ENCODE data around the gene AGBL2.

AGBL2 gene

GRCh38 chr11:47672283-47672730 is 42.9 kb downstream of the AGBL2 start:
- Histone ChIP-seq H3K27ac (ENCODE audit: low read depth, low read length) (no peak overlapping the region), H3F3A (ENCODE audit: control insufficient read depth, insufficient read depth) (no peaks in the 10 kb centered on the region), H3K36me3 (ENCODE audit: control insufficient read depth, low read length) (no peaks in the 10 kb centered on the region), H4K20me1 (ENCODE audit: control insufficient read depth, insufficient read depth, low read depth, low read length) (no peaks in the 10 kb centered on the region), H3K27me3 (ENCODE audit: control insufficient read depth, low read length) (no peaks in the 10 kb centered on the region), H3K4me1 (ENCODE audit: control insufficient read depth, low read length) (no peaks in the 10 kb centered on the region), H3K9me2 (replicated peaks; ENCODE audit: control insufficient read depth, low read length) (no peaks in the 10 kb centered on the region), H3K79me2 (ENCODE audit: control insufficient read depth, low read length) (no peaks in the 10 kb centered on the region), H3K4me3 (ENCODE audit: low read length) (no peak overlapping the region), H3K4me2 (ENCODE audit: low read length) (no peak overlapping the region), H3K9me3 (ENCODE audit: control insufficient read depth, insufficient read depth, low read length) (no peaks in the 10 kb centered on the region)
- no peak for TF ChIP-seq CTCF (IDR thresholded peaks at IDR 0.05; ENCODE audit: low read depth, low read length, poor library complexity, severe bottlenecking)

GRCh38 chr11:47669856-47670255 is 45.3 kb downstream of the AGBL2 start:
- no peak overlapping the region for H3K4me3 ChIP-seq (ENCODE audit: low read length)
- no peak overlapping the region for H3K27ac ChIP-seq (ENCODE audit: low read depth, low read length)
- H3K9me3 ChIP-seq (ENCODE audit: control insufficient read depth, insufficient read depth, low read length): no peaks in the 10 kb centered on the region
- H3F3A ChIP-seq (ENCODE audit: control insufficient read depth, insufficient read depth): no peaks in the 10 kb centered on the region
- H3K36me3 ChIP-seq (ENCODE audit: control insufficient read depth, low read length): no peaks in the 10 kb centered on the region
- no peaks in the 10 kb centered on the region for H4K20me1 ChIP-seq (ENCODE audit: control insufficient read depth, insufficient read depth, low read depth, low read length)
- TF ChIP-seq EZH2phosphoT487 (IDR thresholded peaks at IDR 0.05; ENCODE audit: borderline replicate concordance, low read length) (no peak), CTCF (IDR thresholded peaks at IDR 0.05; ENCODE audit: low read depth, low read length, poor library complexity, severe bottlenecking) (no peak)
- H3K4me2 ChIP-seq (ENCODE audit: low read length): no peak overlapping the region
- H3K79me2 ChIP-seq (ENCODE audit: control insufficient read depth, low read length): no peaks in the 10 kb centered on the region
- H3K9me2 ChIP-seq (replicated peaks; ENCODE audit: control insufficient read depth, low read length): no peaks in the 10 kb centered on the region
- no peaks in the 10 kb centered on the region for H3K27me3 ChIP-seq (ENCODE audit: control insufficient read depth, low read length)
- H3K4me1 ChIP-seq (ENCODE audit: control insufficient read depth, low read length): no peaks in the 10 kb centered on the region

- H3K27me3 ChIP-seq (ENCODE audit: control insufficient read depth, low read length): no peaks in the 10 kb centered on the region
- H3F3A ChIP-seq (ENCODE audit: control insufficient read depth, insufficient read depth): no peaks in the 10 kb centered on the region
- no peak overlapping the region for H3K27ac ChIP-seq (ENCODE audit: low read depth, low read length)
- no peaks in the 10 kb centered on the region for H3K9me3 ChIP-seq (ENCODE audit: control insufficient read depth, insufficient read depth, low read length)
- TF ChIP-seq EZH2phosphoT487 (IDR thresholded peaks at IDR 0.05; ENCODE audit: borderline replicate concordance, low read length): no peak
- no peak for TF ChIP-seq CTCF (IDR thresholded peaks at IDR 0.05; ENCODE audit: low read depth, low read length, poor library complexity, severe bottlenecking)
- H3K4me1 ChIP-seq (ENCODE audit: control insufficient read depth, low read length): no peaks in the 10 kb centered on the region
- no peaks in the 10 kb centered on the region for H3K9me2 ChIP-seq (replicated peaks; ENCODE audit: control insufficient read depth, low read length)
- no peaks in the 10 kb centered on the region for H4K20me1 ChIP-seq (ENCODE audit: control insufficient read depth, insufficient read depth, low read depth, low read length)
- H3K4me2 ChIP-seq (ENCODE audit: low read length): no peak overlapping the region
- H3K79me2 ChIP-seq (ENCODE audit: control insufficient read depth, low read length): no peaks in the 10 kb centered on the region
- no peaks in the 10 kb centered on the region for H3K36me3 ChIP-seq (ENCODE audit: control insufficient read depth, low read length)
- no peak overlapping the region for H3K4me3 ChIP-seq (ENCODE audit: low read length)
Observed at GRCh38 chr11:47668665-47669064, 46.5 kb downstream of the AGBL2 start.

GRCh38 chr11:47667555-47667954 is 47.6 kb downstream of the AGBL2 start:
- Histone ChIP-seq H3K9me3 (ENCODE audit: control insufficient read depth, insufficient read depth, low read length) (no peaks in the 10 kb centered on the region), H3K4me3 (ENCODE audit: low read length) (no peak overlapping the region), H4K20me1 (ENCODE audit: control insufficient read depth, insufficient read depth, low read depth, low read length) (no peaks in the 10 kb centered on the region), H3K9me2 (replicated peaks; ENCODE audit: control insufficient read depth, low read length) (no peaks in the 10 kb centered on the region), H3K79me2 (ENCODE audit: control insufficient read depth, low read length) (no peaks in the 10 kb centered on the region), H3K4me1 (ENCODE audit: control insufficient read depth, low read length) (no peaks in the 10 kb centered on the region), H3K36me3 (ENCODE audit: control insufficient read depth, low read length) (no peaks in the 10 kb centered on the region), H3F3A (ENCODE audit: control insufficient read depth, insufficient read depth) (no peaks in the 10 kb centered on the region), H3K4me2 (ENCODE audit: low read length) (no peak overlapping the region), H3K27me3 (ENCODE audit: control insufficient read depth, low read length) (no peaks in the 10 kb centered on the region), H3K27ac (ENCODE audit: low read depth, low read length) (no peak overlapping the region)
- TF ChIP-seq EZH2phosphoT487 (IDR thresholded peaks at IDR 0.05; ENCODE audit: borderline replicate concordance, low read length) (no peak), CTCF (IDR thresholded peaks at IDR 0.05; ENCODE audit: low read depth, low read length, poor library complexity, severe bottlenecking) (no peak)
